HG02973 (cell line): Measurements from ENCODE around the gene CKMT1A.
"Not testable (repeated sequence)": the region's sequence is repeated elsewhere in the genome, so short reads cannot be mapped to it uniquely, and the experiment has no call there.

Source experiments
- ATAC-seq: cut with Tn5 transposase; IDR thresholded peaks from one replicate; pipeline ENCODE4 v1.9.1; 2021; ENCODE audit warnings: moderate library complexity; ENCODE audit not compliant: unreplicated experiment

Gene CKMT1A

GRCh38 chr15:43693148-43694022, at the start of gene CKMT1A:
Gene CKMT1A, plus strand, starts transcription at chr15:43693859. Its CDS starts 192 bp downstream, at chr15:43694051.
- not testable (repeated sequence) for ATAC-seq

- no peak for ATAC-seq
These were observed 44.8 kb upstream of the CKMT1A start, which contains the start of gene CATSPER2 for GRCh38 chr15:43648649-43649429. Gene CATSPER2, minus strand, starts transcription at chr15:43648844. Its CDS starts 783 bp downstream, at chr15:43648061.

- ATAC-seq = not testable (repeated sequence)
These were observed 44.2 kb upstream of the CKMT1A start for GRCh38 chr15:43649430-43649926.

GRCh38 chr15:43659727-43660126, 33.9 kb upstream of the CKMT1A start:
- not testable (repeated sequence) for ATAC-seq

- not testable (repeated sequence) for ATAC-seq
These were observed 31.4 kb upstream of the CKMT1A start for GRCh38 chr15:43662293-43662692.

- not testable (repeated sequence) for ATAC-seq
These were observed 30.3 kb upstream of the CKMT1A start for GRCh38 chr15:43663333-43663732.

GRCh38 chr15:43666177-43666576, 27.5 kb upstream of the CKMT1A start:
- ATAC-seq = not testable (repeated sequence)

GRCh38 chr15:43674175-43674574, 19.5 kb upstream of the CKMT1A start:
- not testable (repeated sequence) for ATAC-seq

- ATAC-seq = peak; percentile 93
These were observed 3.9 kb upstream of the CKMT1A start for GRCh38 chr15:43689604-43690301.

GRCh38 chr15:43692679-43693078, 980 bp upstream of the CKMT1A start:
- not testable (repeated sequence) for ATAC-seq

GRCh38 chr15:43702174-43702573, 8.5 kb downstream of the CKMT1A start:
- no peak for ATAC-seq

GRCh38 chr15:43702701-43703424, 9.2 kb downstream of the CKMT1A start:
- ATAC-seq = no peak

- not testable (repeated sequence) for ATAC-seq
These were observed 16.9 kb downstream of the CKMT1A start for GRCh38 chr15:43710431-43711131.

- ATAC-seq = no peak
These were observed 29.5 kb downstream of the CKMT1A start for GRCh38 chr15:43723151-43723550.

GRCh38 chr15:43726306-43726705, 32.6 kb downstream of the CKMT1A start:
- ATAC-seq = not testable (repeated sequence)

GRCh38 chr15:43728053-43728725, 34.5 kb downstream of the CKMT1A start:
- ATAC-seq = not testable (repeated sequence)

- ATAC-seq = peak; percentile 38
These were observed 41.8 kb downstream of the CKMT1A start for GRCh38 chr15:43735416-43735815.

GRCh38 chr15:43746245-43746902, 52.7 kb downstream of the CKMT1A start, which contains the start of gene PDIA3:
Gene PDIA3, plus strand, starts transcription at chr15:43746438. Its CDS starts 102 bp downstream, at chr15:43746540.
- ATAC-seq = peak; percentile 59
